22Rv1 (cell line): ENCODE measurements around the gene ANGPTL4.

Source experiments
- ZFX ChIP-seq: fragments of 450-650 bp; IDR thresholded peaks from 2 replicates; pipeline ENCODE4 v1.6.1; 2017; ENCODE audit warnings: antibody characterized with exemption, borderline replicate concordance
- TF ChIP-seq, protein P1 (sequence below): fragments of 450-650 bp; IDR thresholded peaks from 2 replicates; pipeline ENCODE4 v1.5.1; 2017; ENCODE audit warnings: mild to moderate bottlenecking

DNA sequence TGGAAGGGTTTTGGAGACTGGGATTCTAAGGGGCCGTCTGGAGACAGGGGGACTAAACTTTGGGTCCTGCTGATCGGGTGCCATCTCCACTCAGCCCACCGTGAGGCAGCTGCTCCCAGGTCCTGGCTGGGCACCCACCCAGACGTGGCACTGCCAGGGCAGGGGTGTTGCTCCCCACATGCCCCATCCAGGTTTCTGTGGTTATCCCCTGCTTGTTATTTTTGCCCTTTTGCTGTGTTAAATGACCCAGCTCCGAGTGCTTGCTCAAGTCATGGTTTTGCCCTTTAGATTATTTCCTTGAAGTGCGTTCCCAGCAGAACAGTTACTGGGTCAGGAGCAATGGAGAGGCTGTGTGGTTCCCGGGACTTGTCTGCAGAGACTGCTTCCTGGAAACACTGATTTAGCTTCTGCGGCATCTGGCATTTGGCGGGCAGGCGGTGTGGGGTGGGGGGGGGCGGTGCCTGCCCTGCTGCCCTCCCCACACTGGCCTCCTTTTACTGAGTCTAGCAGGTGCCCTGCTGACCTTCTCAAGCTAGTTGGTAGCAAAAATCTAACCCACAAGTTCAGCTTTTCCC lies 28.1 kb downstream of the ANGPTL4 start:
- TF ChIP-seq, protein P1, sequence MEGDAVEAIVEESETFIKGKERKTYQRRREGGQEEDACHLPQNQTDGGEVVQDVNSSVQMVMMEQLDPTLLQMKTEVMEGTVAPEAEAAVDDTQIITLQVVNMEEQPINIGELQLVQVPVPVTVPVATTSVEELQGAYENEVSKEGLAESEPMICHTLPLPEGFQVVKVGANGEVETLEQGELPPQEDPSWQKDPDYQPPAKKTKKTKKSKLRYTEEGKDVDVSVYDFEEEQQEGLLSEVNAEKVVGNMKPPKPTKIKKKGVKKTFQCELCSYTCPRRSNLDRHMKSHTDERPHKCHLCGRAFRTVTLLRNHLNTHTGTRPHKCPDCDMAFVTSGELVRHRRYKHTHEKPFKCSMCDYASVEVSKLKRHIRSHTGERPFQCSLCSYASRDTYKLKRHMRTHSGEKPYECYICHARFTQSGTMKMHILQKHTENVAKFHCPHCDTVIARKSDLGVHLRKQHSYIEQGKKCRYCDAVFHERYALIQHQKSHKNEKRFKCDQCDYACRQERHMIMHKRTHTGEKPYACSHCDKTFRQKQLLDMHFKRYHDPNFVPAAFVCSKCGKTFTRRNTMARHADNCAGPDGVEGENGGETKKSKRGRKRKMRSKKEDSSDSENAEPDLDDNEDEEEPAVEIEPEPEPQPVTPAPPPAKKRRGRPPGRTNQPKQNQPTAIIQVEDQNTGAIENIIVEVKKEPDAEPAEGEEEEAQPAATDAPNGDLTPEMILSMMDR, result no peak
- no peak for TF ChIP-seq ZFX
